T-helper 17 cell (primary cell): ENCODE data around the gene AK8. TPM values are rescaled to one million over a fixed set of nuclear protein-coding genes. Genes with fewer than 3 reads are reported as not detected.

Experiments
- ATAC-seq: fragments of 150-1000 bp; cut with Tn5 transposase; 2 replicates; pipeline ENCODE4 v1.10.0; 2021; ENCODE audit warnings: mild to moderate bottlenecking, moderate library complexity
- DNase-seq, 3 donors: peaks; one replicate each; pipeline versions ENCODE4 v3.0.0 to v3.0.0-alpha.2; 2020 to 2021
- H3K9me3 ChIP-seq: one replicate; pipeline ENCODE4 v1.7.0; 2013; ENCODE audit warnings: low read length, mild to moderate bottlenecking; ENCODE audit not compliant: control insufficient read depth, poor library complexity, severe bottlenecking
- H3K27ac Mint-ChIP-seq: one replicate; pipeline ENCODE4 v1.8.0; 2022; ENCODE audit warnings: mild to moderate bottlenecking, moderate library complexity, mixed read lengths
- H3K27me3 Mint-ChIP-seq: one replicate; pipeline ENCODE4 v1.8.0; 2022; ENCODE audit warnings: mixed read lengths
- H3K36me3 Mint-ChIP-seq: one replicate; pipeline ENCODE4 v1.8.0; 2022; ENCODE audit warnings: low read depth, mixed read lengths
- H3K4me1 Mint-ChIP-seq: one replicate; pipeline ENCODE4 v1.8.0; 2022; ENCODE audit warnings: mild to moderate bottlenecking, mixed read lengths
- H3K4me3 Mint-ChIP-seq: one replicate; pipeline ENCODE4 v1.8.0; 2022; ENCODE audit warnings: mild to moderate bottlenecking, moderate library complexity, mixed read lengths
- total RNA-seq, 4 donors: library from RNA in 2 of 4; stranded (reverse) in 2 of 4; gene quantifications; one replicate each; pipeline ENCODE4 v1.2.3 and lab custom pipeline; 2022 to 2026

Gene AK8
- total RNA-seq, 2 donors from 2014 or later, result 0.32 TPM; not detected in 1

- Mint-ChIP-seq H3K27ac (no peak overlapping the region), H3K4me3 (no peak overlapping the region), H3K4me1 (peaks cover 3% of the 10 kb centered on the region), H3K27me3 (no peaks in the 10 kb centered on the region), H3K36me3 (peaks cover 3% of the 10 kb centered on the region)
- DNase-seq (no peak), ATAC-seq (no peak)
- no peaks in the 10 kb centered on the region for H3K9me3 ChIP-seq
Measured at GRCh38 chr9:132690696-132691095, 187.4 kb downstream of the AK8 start.

GRCh38 chr9:132683873-132684272 lies 194.2 kb downstream of the AK8 start:
- H3K9me3 ChIP-seq, result no peaks in the 10 kb centered on the region
- ATAC-seq (no peak), DNase-seq (no peak)
- peaks cover 18% of the 10 kb centered on the region for H3K4me1 Mint-ChIP-seq
- H3K36me3 Mint-ChIP-seq, result peaks cover 13% of the 10 kb centered on the region
- no peaks in the 10 kb centered on the region for H3K27me3 Mint-ChIP-seq
- H3K27ac Mint-ChIP-seq, result peak overlapping the region; percentile 16
- no peak overlapping the region for H3K4me3 Mint-ChIP-seq

- Mint-ChIP-seq H3K36me3 (peaks cover 13% of the 10 kb centered on the region), H3K27me3 (no peaks in the 10 kb centered on the region), H3K27ac (peak overlapping the region; percentile 45), H3K4me3 (no peak overlapping the region), H3K4me1 (peaks cover 23% of the 10 kb centered on the region)
- no peaks in the 10 kb centered on the region for H3K9me3 ChIP-seq
- no peak for DNase-seq
- no peak for ATAC-seq
Measured at GRCh38 chr9:132681561-132681960, 196.5 kb downstream of the AK8 start.

GRCh38 chr9:132679946-132680625 lies 198.0 kb downstream of the AK8 start:
- Mint-ChIP-seq H3K36me3 (peaks cover 10% of the 10 kb centered on the region), H3K27ac (no peak overlapping the region), H3K27me3 (no peaks in the 10 kb centered on the region), H3K4me1 (peaks cover 20% of the 10 kb centered on the region), H3K4me3 (no peak overlapping the region)
- DNase-seq, result no peak
- ATAC-seq, result no peak
- no peaks in the 10 kb centered on the region for H3K9me3 ChIP-seq

- no peaks in the 10 kb centered on the region for H3K27me3 Mint-ChIP-seq
- no peaks in the 10 kb centered on the region for H3K9me3 ChIP-seq
- no peak overlapping the region for H3K4me3 Mint-ChIP-seq
- no peak for ATAC-seq
- H3K36me3 Mint-ChIP-seq, result peaks cover 2% of the 10 kb centered on the region
- DNase-seq, result no peak
- no peak overlapping the region for H3K27ac Mint-ChIP-seq
- H3K4me1 Mint-ChIP-seq, result peaks cover 22% of the 10 kb centered on the region
Measured at GRCh38 chr9:132677976-132678375, 200.1 kb downstream of the AK8 start.

Other genes starting within 250 kb of the AK8 start
- gene DDX31, start 208.3 kb downstream of the AK8 start, total RNA-seq, result 10 to 100 TPM; 12.6 to 15.5 TPM
- 10 to 100 TPM; 17.3 to 17.9 TPM for gene GTF3C4, start 207.8 kb downstream of the AK8 start, total RNA-seq
- under 1 TPM; 0.52 to 0.86 TPM for gene SPACA9, start 614 bp upstream of the AK8 start, total RNA-seq
- gene TSC1, start 66.3 kb upstream of the AK8 start, total RNA-seq, result 10 to 100 TPM; 51.2 to 58.3 TPM
- 10 to 100 TPM in 1 of 2 donors, 1 to 10 TPM in 1; 1.1 to 29.3 TPM for gene GFI1B, start 100.4 kb upstream of the AK8 start, total RNA-seq
- gene GTF3C5, start 152.7 kb upstream of the AK8 start, total RNA-seq, result 10 to 100 TPM; 38.9 to 46.6 TPM
- gene CEL, start 183.7 kb upstream of the AK8 start, total RNA-seq, result under 1 TPM in 1 of 2 donors, not detected in 1; 0.42 TPM
- 100 to 1,000 TPM; 150 to 236 TPM for gene RALGDS, start 243.0 kb upstream of the AK8 start, total RNA-seq